T-cell (primary cell): ENCODE results near the gene RNF214. TPM values are rescaled to one million over a fixed set of nuclear protein-coding genes. Genes with fewer than 3 reads are reported as not detected.

Experiments
- ATAC-seq, 4 experiments: fragments of 200-7000 bp in 3 of 4; fragments of 150-1000 bp in 1 of 4; cut with Tn5 transposase; replicated peaks in 1 of 4; 1 replicate in 3 of 4; 2 replicates in 1 of 4; pipeline ENCODE4 v1.10.0; 2021; ENCODE audit warnings: moderate library complexity in 3 of 4, mild to moderate bottlenecking in 2 of 4, moderate number of reproducible peaks in 1 of 4
- CTCF ChIA-PET, 2 donors: fragments of 300-600 bp; sonication (Branson Sonifier 250); formaldehyde crosslinking; loops; one replicate each; lab custom pipeline; 2022; ENCODE audit warnings: antibody characterized with exemption in 2 of 2; lab: Charles Lee
- POLR2A ChIA-PET, 2 donors: fragments of 300-600 bp; sonication (Branson Sonifier 250); formaldehyde crosslinking; loops; one replicate each; lab custom pipeline; 2022; ENCODE audit warnings: antibody characterized with exemption in 2 of 2; lab: Charles Lee
- DNase-seq, 35 experiments: peaks; one replicate each; pipeline versions ENCODE4 v3.0.0 to v3.0.0-alpha.2; 2013 to 2023
- H3K27ac ChIP-seq: one replicate; pipeline ENCODE4 v1.5.1; 2013; ENCODE audit warnings: low read length
- H3K27me3 ChIP-seq, 2 experiments: replicated peaks in 1 of 2; 1 replicate in 1 of 2; 2 replicates in 1 of 2; pipeline versions ENCODE4 v1.6.1 to v1.7.0; 2013; ENCODE audit warnings: low read length in 1 of 2, mixed read lengths in 1 of 2; ENCODE audit not compliant: control insufficient read depth in 2 of 2, insufficient read depth in 2 of 2; ENCODE audit errors: extremely low read depth in 1 of 2
- H3K36me3 ChIP-seq, 2 donors: 1 replicate in 1 of 2; 2 replicates in 1 of 2; pipeline versions ENCODE4 v1.6.1 to v1.7.0; 2013; ENCODE audit warnings: low read length in 1 of 2; ENCODE audit not compliant: control insufficient read depth in 2 of 2, insufficient read depth in 1 of 2; ENCODE audit errors: extremely low read depth in 1 of 2
- H3K4me1 ChIP-seq, 2 experiments: 1 replicate in 1 of 2; 2 replicates in 1 of 2; pipeline versions ENCODE4 v1.6.1 to v1.7.0; 2013; ENCODE audit warnings: low read length in 2 of 2, mixed read lengths in 1 of 2; ENCODE audit not compliant: insufficient read depth in 2 of 2, control insufficient read depth in 1 of 2; ENCODE audit errors: extremely low read depth in 1 of 2
- H3K4me3 ChIP-seq, 2 donors: 1 replicate in 1 of 2; 2 replicates in 1 of 2; pipeline versions ENCODE4 v1.5.1 to v1.7.0; 2013; ENCODE audit warnings: mild to moderate bottlenecking in 2 of 2, low read length in 1 of 2, moderate library complexity in 1 of 2; ENCODE audit not compliant: control insufficient read depth in 1 of 2; ENCODE audit errors: extremely low read depth in 1 of 2
- H3K9me3 ChIP-seq: 2 replicates; pipeline ENCODE4 v1.7.0; 2013
- H3K27ac Mint-ChIP-seq, 2 donors: one replicate each; pipeline ENCODE4 v1.8.0; 2020 to 2021; ENCODE audit warnings: mild to moderate bottlenecking in 2 of 2, mixed read lengths in 2 of 2
- H3K27me3 Mint-ChIP-seq, 2 donors: one replicate each; pipeline ENCODE4 v1.8.0; 2021 to 2022; ENCODE audit warnings: mixed read lengths in 2 of 2
- H3K36me3 Mint-ChIP-seq: one replicate; pipeline ENCODE4 v1.8.0; 2021; ENCODE audit warnings: mixed read lengths
- H3K4me1 Mint-ChIP-seq, 3 donors: one replicate each; pipeline ENCODE4 v1.8.0; 2020 to 2022; ENCODE audit warnings: mixed read lengths in 3 of 3, mild to moderate bottlenecking in 1 of 3
- H3K4me3 Mint-ChIP-seq, 3 donors: one replicate each; pipeline ENCODE4 v1.8.0; 2020 to 2022; ENCODE audit warnings: mild to moderate bottlenecking in 3 of 3, mixed read lengths in 3 of 3, moderate library complexity in 3 of 3
- H3K9me3 Mint-ChIP-seq, 3 donors: one replicate each; pipeline ENCODE4 v1.8.0; 2020 to 2022; ENCODE audit warnings: mixed read lengths in 3 of 3
- WGBS: methylation state at CpG from one replicate; pipeline ENCODE4 v1.1.5; 2013; ENCODE audit warnings: missing lambda C conversion rate; ENCODE audit not compliant: insufficient coverage; 5-methylcytosine and 5-hydroxymethylcytosine counted together
- total RNA-seq, 35 experiments: library from RNA in 6 of 35; stranded (reverse) in 6 of 35; fragments of 120-200 nt in 1 of 35; gene quantifications; one replicate each; pipeline versions ENCODE4 v1.2.1 to v1.2.4 and lab custom pipeline; 2013 to 2026

RNF214 gene
- total RNA-seq, 5 donors from 2014 or later (not counting 1 experiment from before 2014, with no cell fraction given), result 21.6 to 31.7 (median 30.5) TPM

GRCh38 chr11:117281159-117281558 lies 48.7 kb downstream of the RNF214 start:
- Mint-ChIP-seq H3K27me3 (no peaks in the 10 kb centered on the region), H3K4me1 (peaks cover 15 to 52% (median 35%) of the 10 kb centered on the region in 3 donors), H3K4me3 (peak overlapping the region; percentile 68 to 75 (median 71)), H3K9me3 (no peaks in the 10 kb centered on the region), H3K27ac (peak overlapping the region; percentile 92 to 99), H3K36me3 (peaks cover 52% of the 10 kb centered on the region)
- DNase-seq (no peak), ATAC-seq (no peak)
- 96% methylated on average over 6 of the region's 6 CpGs for WGBS
- no peaks in the 10 kb centered on the region for H3K27me3 ChIP-seq
- H3K36me3 ChIP-seq, result peaks cover 19 to 43% of the 10 kb centered on the region in 2 donors
- POLR2A ChIA-PET, result no interaction called here
- H3K4me1 ChIP-seq, result peaks cover 2 to 27% of the 10 kb centered on the region in 2 experiments
- H3K27ac ChIP-seq, result no peak overlapping the region
- H3K4me3 ChIP-seq, result peak overlapping the region in 1 of 2 donors; percentile 16
- no peaks in the 10 kb centered on the region for H3K9me3 ChIP-seq
- CTCF ChIA-PET, result no interaction called here

GRCh38 chr11:117281869-117282268 lies 49.4 kb downstream of the RNF214 start:
- CTCF ChIA-PET, result no interaction called here
- no peak overlapping the region for H3K4me3 ChIP-seq

GRCh38 chr11:117282956-117283355 lies 50.5 kb downstream of the RNF214 start:
- H3K27me3 ChIP-seq, result no peaks in the 10 kb centered on the region
- Mint-ChIP-seq H3K9me3 (no peaks in the 10 kb centered on the region), H3K27ac (peak overlapping the region in 1 of 2 donors; percentile 77), H3K27me3 (no peaks in the 10 kb centered on the region), H3K36me3 (peaks cover 59% of the 10 kb centered on the region), H3K4me1 (peaks cover 15 to 64% (median 39%) of the 10 kb centered on the region in 3 donors), H3K4me3 (no peak overlapping the region)
- CTCF ChIA-PET, result no interaction called here
- ATAC-seq (no peak), DNase-seq (no peak)
- POLR2A ChIA-PET, result no interaction called here
- H3K9me3 ChIP-seq, result no peaks in the 10 kb centered on the region
- WGBS, result no CpG with 5 or more reads among the region's 3 CpGs
- no peak overlapping the region for H3K4me3 ChIP-seq
- H3K36me3 ChIP-seq, result peaks cover 21 to 45% of the 10 kb centered on the region in 2 donors
- peaks cover 2 to 30% of the 10 kb centered on the region in 2 experiments for H3K4me1 ChIP-seq
- H3K27ac ChIP-seq, result no peak overlapping the region

More at GRCh38 chr11:117281869-117282268, 49.4 kb downstream of the RNF214 start:
- H3K4me1 Mint-ChIP-seq, result peaks cover 15 to 57% (median 35%) of the 10 kb centered on the region in 3 donors
- DNase-seq (no peak), ATAC-seq (no peak)
- POLR2A ChIA-PET, result no interaction called here
- Histone ChIP-seq H3K27ac (no peak overlapping the region), H3K4me1 (peaks cover 2 to 27% of the 10 kb centered on the region in 2 experiments), H3K27me3 (no peaks in the 10 kb centered on the region), H3K36me3 (peaks cover 19 to 43% of the 10 kb centered on the region in 2 donors), H3K9me3 (no peaks in the 10 kb centered on the region)
- H3K36me3 Mint-ChIP-seq, result peaks cover 58% of the 10 kb centered on the region
- H3K4me3 Mint-ChIP-seq, result peak overlapping the region in 2 of 3 donors; percentile 68 to 71
- H3K27ac Mint-ChIP-seq, result peak overlapping the region; percentile 72 to 99
- WGBS, result 94% methylated on average over 5 of the region's 7 CpGs
- no peaks in the 10 kb centered on the region for H3K9me3 Mint-ChIP-seq
- no peaks in the 10 kb centered on the region for H3K27me3 Mint-ChIP-seq

GRCh38 chr11:117284053-117284452 lies 51.6 kb downstream of the RNF214 start:
- WGBS, result no CpG with 5 or more reads among the region's 2 CpGs
- H3K4me3 ChIP-seq, result no peak overlapping the region
- ChIA-PET CTCF (no interaction called here), POLR2A (no interaction called here)
- H3K27me3 Mint-ChIP-seq, result no peaks in the 10 kb centered on the region
- peaks cover 10 to 59% (median 37%) of the 10 kb centered on the region in 3 donors for H3K4me1 Mint-ChIP-seq
- H3K4me1 ChIP-seq, result peaks cover 2 to 24% of the 10 kb centered on the region in 2 experiments
- no peak overlapping the region for H3K4me3 Mint-ChIP-seq
- H3K9me3 Mint-ChIP-seq, result no peaks in the 10 kb centered on the region
- H3K36me3 Mint-ChIP-seq, result peaks cover 68% of the 10 kb centered on the region
- peak overlapping the region in 1 of 2 donors; percentile 19 for H3K27ac Mint-ChIP-seq
- no peak for DNase-seq
- no peak overlapping the region for H3K27ac ChIP-seq
- no peak for ATAC-seq
- no peaks in the 10 kb centered on the region for H3K27me3 ChIP-seq
- peaks cover 24 to 50% of the 10 kb centered on the region in 2 donors for H3K36me3 ChIP-seq
- no peaks in the 10 kb centered on the region for H3K9me3 ChIP-seq

- Histone ChIP-seq H3K27ac (no peak overlapping the region), H3K9me3 (no peaks in the 10 kb centered on the region), H3K36me3 (peaks cover 29 to 50% of the 10 kb centered on the region in 2 donors), H3K4me3 (no peak overlapping the region), H3K27me3 (no peaks in the 10 kb centered on the region), H3K4me1 (peaks cover 0 to 7% of the 10 kb centered on the region in 2 experiments)
- Mint-ChIP-seq H3K9me3 (no peaks in the 10 kb centered on the region), H3K27ac (peak overlapping the region; percentile 3 to 11), H3K4me1 (peaks cover 0 to 36% (median 17%) of the 10 kb centered on the region in 3 donors), H3K27me3 (no peaks in the 10 kb centered on the region), H3K4me3 (no peak overlapping the region), H3K36me3 (peaks cover 76% of the 10 kb centered on the region)
- ATAC-seq (no peak), DNase-seq (no peak)
- ChIA-PET CTCF (interaction anchor here in 1 of 2 donors (0.5 kb wide), 1 partner anchor 721 kb away, joined by 5 read pairs; no protein-coding TSS in a partner anchor), POLR2A (no interaction called here)
- no CpG with 5 or more reads among the region's 2 CpGs for WGBS
Measured at GRCh38 chr11:117286588-117286987, 54.1 kb downstream of the RNF214 start.

- H3K27me3 Mint-ChIP-seq, result no peaks in the 10 kb centered on the region
- H3K36me3 ChIP-seq, result peaks cover 20 to 39% of the 10 kb centered on the region in 2 donors
- POLR2A ChIA-PET, result interaction anchor here in 1 of 2 donors (0.7 kb wide), 1 partner anchor 33 kb away, joined by 4 read pairs; no protein-coding TSS in a partner anchor
- H3K27ac ChIP-seq, result no peak overlapping the region
- ATAC-seq, result no peak
- no peak overlapping the region for H3K4me3 ChIP-seq
- H3K27me3 ChIP-seq, result no peaks in the 10 kb centered on the region
- peaks cover 0 to 3% of the 10 kb centered on the region in 2 experiments for H3K4me1 ChIP-seq
- no peaks in the 10 kb centered on the region for H3K9me3 Mint-ChIP-seq
- 82% methylated on average over 1 of the region's 3 CpGs for WGBS
- H3K27ac Mint-ChIP-seq, result peak overlapping the region in 1 of 2 donors; percentile 43
- no peaks in the 10 kb centered on the region for H3K9me3 ChIP-seq
- H3K4me1 Mint-ChIP-seq, result peaks cover 0 to 25% (median 9%) of the 10 kb centered on the region in 3 donors
- no peak for DNase-seq
- peaks cover 67% of the 10 kb centered on the region for H3K36me3 Mint-ChIP-seq
- no peak overlapping the region for H3K4me3 Mint-ChIP-seq
- CTCF ChIA-PET, result interaction anchor here in 1 of 2 donors (0.6 kb wide), 1 partner anchor 555 kb away, joined by 3 read pairs; no protein-coding TSS in a partner anchor
Measured at GRCh38 chr11:117287668-117288067, 55.2 kb downstream of the RNF214 start.
